ENCODE results near the gene PSORS1C1. TPM values are rescaled to one million over a fixed set of nuclear protein-coding genes. Genes with fewer than 3 reads are reported as not detected.
A peak's percentile ranks its signal among the peaks of the same experiment; 100 is the strongest.
"Not testable (repeated sequence)": the region's sequence is repeated elsewhere in the genome, so short reads cannot be mapped to it uniquely, and the experiment has no call there.

Gene PSORS1C1
- total RNA-seq, 2 donors from 2014 or later = not detected

- H3K27ac Mint-ChIP-seq = no peak overlapping the region
- peaks cover 3% of the 10 kb centered on the region for H3K4me1 Mint-ChIP-seq
- no peak for DNase-seq
- no peaks in the 10 kb centered on the region for H3K9me3 ChIP-seq (ENCODE audit: control insufficient read depth, low read length, poor library complexity, severe bottlenecking)
- no peak overlapping the region for H3K4me3 Mint-ChIP-seq
- ATAC-seq = no peak
- no peaks in the 10 kb centered on the region for H3K36me3 Mint-ChIP-seq (ENCODE audit: low read depth)
- no peaks in the 10 kb centered on the region for H3K27me3 Mint-ChIP-seq
Measured at GRCh38 chr6:31170987-31171671, 56.5 kb downstream of the PSORS1C1 start.

GRCh38 chr6:31171931-31172905, 57.6 kb downstream of the PSORS1C1 start:
- no peaks in the 10 kb centered on the region for H3K9me3 ChIP-seq (ENCODE audit: control insufficient read depth, low read length, poor library complexity, severe bottlenecking)
- Mint-ChIP-seq H3K27ac (no peak overlapping the region), H3K27me3 (no peaks in the 10 kb centered on the region), H3K4me1 (peaks cover 3% of the 10 kb centered on the region), H3K36me3 (ENCODE audit: low read depth) (no peaks in the 10 kb centered on the region), H3K4me3 (no peak overlapping the region)
- ATAC-seq (no peak), DNase-seq (no peak)

GRCh38 chr6:31172973-31173384, 58.4 kb downstream of the PSORS1C1 start:
- H3K36me3 Mint-ChIP-seq (ENCODE audit: low read depth) = no peaks in the 10 kb centered on the region

GRCh38 chr6:31173406-31173805, 58.8 kb downstream of the PSORS1C1 start:
- no peaks in the 10 kb centered on the region for H3K27me3 Mint-ChIP-seq
- H3K36me3 Mint-ChIP-seq (ENCODE audit: low read depth) = no peaks in the 10 kb centered on the region
- no peaks in the 10 kb centered on the region for H3K9me3 ChIP-seq (ENCODE audit: control insufficient read depth, low read length, poor library complexity, severe bottlenecking)
- H3K4me1 Mint-ChIP-seq = peaks cover 7% of the 10 kb centered on the region
- H3K4me3 Mint-ChIP-seq = no peak overlapping the region
- DNase-seq = no peak
- H3K27ac Mint-ChIP-seq = no peak overlapping the region
- ATAC-seq = no peak

More at GRCh38 chr6:31172973-31173384, 58.4 kb downstream of the PSORS1C1 start:
- no peak overlapping the region for H3K27ac Mint-ChIP-seq
- ATAC-seq (no peak), DNase-seq (no peak)
- peaks cover 3% of the 10 kb centered on the region for H3K4me1 Mint-ChIP-seq
- no peaks in the 10 kb centered on the region for H3K9me3 ChIP-seq (ENCODE audit: control insufficient read depth, low read length, poor library complexity, severe bottlenecking)
- H3K27me3 Mint-ChIP-seq = no peaks in the 10 kb centered on the region
- no peak overlapping the region for H3K4me3 Mint-ChIP-seq

GRCh38 chr6:31174378-31174777, 59.8 kb downstream of the PSORS1C1 start:
- Mint-ChIP-seq H3K27ac (no peak overlapping the region), H3K4me3 (no peak overlapping the region), H3K36me3 (ENCODE audit: low read depth) (no peaks in the 10 kb centered on the region), H3K27me3 (no peaks in the 10 kb centered on the region), H3K4me1 (peaks cover 16% of the 10 kb centered on the region)
- no peaks in the 10 kb centered on the region for H3K9me3 ChIP-seq (ENCODE audit: control insufficient read depth, low read length, poor library complexity, severe bottlenecking)
- ATAC-seq (no peak), DNase-seq (no peak)

GRCh38 chr6:31175971-31176370, 61.4 kb downstream of the PSORS1C1 start:
- ATAC-seq = no peak
- Mint-ChIP-seq H3K36me3 (ENCODE audit: low read depth) (no peaks in the 10 kb centered on the region), H3K27me3 (no peaks in the 10 kb centered on the region), H3K27ac (peak overlapping the region; percentile 59), H3K4me1 (peaks cover 19% of the 10 kb centered on the region), H3K4me3 (no peak overlapping the region)
- H3K9me3 ChIP-seq (ENCODE audit: control insufficient read depth, low read length, poor library complexity, severe bottlenecking) = no peaks in the 10 kb centered on the region
- no peak for DNase-seq

- peak overlapping the region; percentile 70 for H3K4me3 Mint-ChIP-seq
- peaks cover 19% of the 10 kb centered on the region for H3K4me1 Mint-ChIP-seq
- no peaks in the 10 kb centered on the region for H3K36me3 Mint-ChIP-seq (ENCODE audit: low read depth)
- H3K9me3 ChIP-seq (ENCODE audit: control insufficient read depth, low read length, poor library complexity, severe bottlenecking) = no peaks in the 10 kb centered on the region
- DNase-seq (no peak), ATAC-seq (no peak)
- peak overlapping the region; percentile 1 for H3K27ac Mint-ChIP-seq
- H3K27me3 Mint-ChIP-seq = no peaks in the 10 kb centered on the region
Measured at GRCh38 chr6:31178143-31179041, 63.8 kb downstream of the PSORS1C1 start.

GRCh38 chr6:31179042-31179386, 64.4 kb downstream of the PSORS1C1 start:
- Mint-ChIP-seq H3K36me3 (ENCODE audit: low read depth) (no peaks in the 10 kb centered on the region), H3K4me3 (peak overlapping the region; percentile 4), H3K27me3 (no peaks in the 10 kb centered on the region), H3K27ac (peak overlapping the region; percentile 1), H3K4me1 (peaks cover 19% of the 10 kb centered on the region)
- H3K9me3 ChIP-seq (ENCODE audit: control insufficient read depth, low read length, poor library complexity, severe bottlenecking) = no peaks in the 10 kb centered on the region
- ATAC-seq (no peak), DNase-seq (no peak)

- no peaks in the 10 kb centered on the region for H3K9me3 ChIP-seq (ENCODE audit: control insufficient read depth, low read length, poor library complexity, severe bottlenecking)
- H3K27ac Mint-ChIP-seq = no peak overlapping the region
Measured at GRCh38 chr6:31179896-31180295, 65.3 kb downstream of the PSORS1C1 start.

GRCh38 chr6:31180500-31180899, 65.9 kb downstream of the PSORS1C1 start:
- no peaks in the 10 kb centered on the region for H3K9me3 ChIP-seq (ENCODE audit: control insufficient read depth, low read length, poor library complexity, severe bottlenecking)
- peak; percentile 49 to 66 (median 52) for DNase-seq
- H3K27me3 Mint-ChIP-seq = no peaks in the 10 kb centered on the region
- peaks cover 19% of the 10 kb centered on the region for H3K4me1 Mint-ChIP-seq
- no peak overlapping the region for H3K27ac Mint-ChIP-seq
- peak overlapping the region; percentile 86 for H3K4me3 Mint-ChIP-seq
- peak; percentile 99 for ATAC-seq
- no peaks in the 10 kb centered on the region for H3K36me3 Mint-ChIP-seq (ENCODE audit: low read depth)

More at GRCh38 chr6:31179896-31180295, 65.3 kb downstream of the PSORS1C1 start:
- Mint-ChIP-seq H3K36me3 (ENCODE audit: low read depth) (no peaks in the 10 kb centered on the region), H3K4me1 (peaks cover 19% of the 10 kb centered on the region), H3K4me3 (peak overlapping the region; percentile 86), H3K27me3 (no peaks in the 10 kb centered on the region)
- no peak for ATAC-seq
- DNase-seq = no peak

GRCh38 chr6:31183287-31183686, 68.7 kb downstream of the PSORS1C1 start:
- H3K4me3 Mint-ChIP-seq; ATAC-seq; DNase-seq; H3K27me3 Mint-ChIP-seq; H3K9me3 ChIP-seq (ENCODE audit: control insufficient read depth, low read length, poor library complexity, severe bottlenecking); H3K27ac Mint-ChIP-seq; H3K36me3 Mint-ChIP-seq (ENCODE audit: low read depth): not testable (repeated sequence)
- H3K4me1 Mint-ChIP-seq = peaks cover 15% of the 10 kb centered on the region

GRCh38 chr6:31183859-31184258, 69.3 kb downstream of the PSORS1C1 start:
- ATAC-seq; DNase-seq; H3K27me3 Mint-ChIP-seq; H3K4me1 Mint-ChIP-seq; H3K36me3 Mint-ChIP-seq (ENCODE audit: low read depth); H3K9me3 ChIP-seq (ENCODE audit: control insufficient read depth, low read length, poor library complexity, severe bottlenecking); H3K27ac Mint-ChIP-seq; H3K4me3 Mint-ChIP-seq: not testable (repeated sequence)

- not testable (repeated sequence) for ATAC-seq; H3K36me3 Mint-ChIP-seq (ENCODE audit: low read depth); DNase-seq; H3K9me3 ChIP-seq (ENCODE audit: control insufficient read depth, low read length, poor library complexity, severe bottlenecking); H3K27me3 Mint-ChIP-seq; H3K4me1 Mint-ChIP-seq; H3K4me3 Mint-ChIP-seq
- peak overlapping the region; percentile 56 for H3K27ac Mint-ChIP-seq
Measured at GRCh38 chr6:31185695-31186051, 71.1 kb downstream of the PSORS1C1 start.

Measured in T-helper 17 cell (primary cell).